ENCODE measurements around the gene OR4S2. TPM values are rescaled to one million over a fixed set of nuclear protein-coding genes. Genes with fewer than 3 reads are reported as not detected.

Gene OR4S2
- total RNA-seq, 4 donors from 2014 or later, result not detected

GRCh38 chr11:55669376-55669775 is 21.2 kb downstream of the OR4S2 start:
- DNase-seq, result no peak
- WGBS, 2 donors (ENCODE audit: low coverage in 1 of 2), result 49 to 86% methylated on average over 1 to 2 of the region's 2 CpGs
- no peaks in the 10 kb centered on the region for H3K36me3 ChIP-seq
- no peaks in the 10 kb centered on the region for H3K27me3 ChIP-seq
- intact Hi-C loops (cut with DNase I; ENCODE audit: low total_unique reads) (no loop called here), in situ Hi-C loops (cut with MboI; ENCODE audit: low pct_ligation_motif_present in 1 of 4, low pct_unique_long_range_greater_than_20kb in 1 of 4, low sequenced_read_pairs in 3 of 4) (loop anchor here in 1 of 4 donors (25.0 kb wide), 1 partner anchor 107 kb away; the partner anchor contains the start of genes OR4C15 and OR4C16)
- H3K4me1 ChIP-seq, result no peaks in the 10 kb centered on the region
- no peak overlapping the region for H3K4me3 ChIP-seq
- TF ChIP-seq POLR2AphosphoS5 (IDR thresholded peaks at IDR 0.05) (no peak), POLR2A (IDR thresholded peaks at IDR 0.05) (no peak), CTCF (IDR thresholded peaks at IDR 0.05) (no peak)
- no peak overlapping the region for H3K27ac ChIP-seq
- H3K9me3 ChIP-seq, result no peaks in the 10 kb centered on the region

GRCh38 chr11:55673860-55674259 is 25.7 kb downstream of the OR4S2 start:
- 61 to 74% methylated on average over 5 of the region's 5 CpGs for whole genome bisulfite sequencing, 2 donors (ENCODE audit: low coverage in 1 of 2)
- no peak overlapping the region for H3K27ac ChIP-seq
- no peak for DNase-seq
- H3K36me3 ChIP-seq, result no peaks in the 10 kb centered on the region
- in situ Hi-C loops (cut with MboI; ENCODE audit: low pct_ligation_motif_present in 1 of 4, low pct_unique_long_range_greater_than_20kb in 1 of 4, low sequenced_read_pairs in 3 of 4), result loop anchor here in 2 of 4 donors (10.0 to 25.0 kb wide), 2 partner anchors 61 to 112 kb away; partner anchors contain the start of genes OR4C15 (in 1 of the 2) and OR4C16 (in 1 of the 2)
- intact Hi-C loops (cut with DNase I; ENCODE audit: low total_unique reads), result no loop called here
- no peaks in the 10 kb centered on the region for H3K27me3 ChIP-seq
- no peaks in the 10 kb centered on the region for H3K4me1 ChIP-seq
- H3K4me3 ChIP-seq, result no peak overlapping the region
- no peaks in the 10 kb centered on the region for H3K9me3 ChIP-seq
- TF ChIP-seq CTCF (IDR thresholded peaks at IDR 0.05) (no peak), POLR2A (IDR thresholded peaks at IDR 0.05) (no peak), EP300 (IDR thresholded peaks at IDR 0.05; ENCODE audit: low read depth) (no peak), POLR2AphosphoS5 (IDR thresholded peaks at IDR 0.05) (no peak)

GRCh38 chr11:55697817-55698216 is 49.7 kb downstream of the OR4S2 start:
- Histone ChIP-seq H3K27ac (no peak overlapping the region), H3K27me3 (no peaks in the 10 kb centered on the region), H3K9me3 (no peaks in the 10 kb centered on the region), H3K4me1 (no peaks in the 10 kb centered on the region), H3K4me3 (no peak overlapping the region), H3K36me3 (no peaks in the 10 kb centered on the region)
- no peak for DNase-seq
- 77 to 79% methylated on average over 3 of the region's 3 CpGs for WGBS, 2 donors (ENCODE audit: low coverage in 1 of 2)
- intact Hi-C loops (cut with DNase I; ENCODE audit: low total_unique reads) (no loop called here), in situ Hi-C loops (cut with MboI; ENCODE audit: low pct_ligation_motif_present in 1 of 4, low pct_unique_long_range_greater_than_20kb in 1 of 4, low sequenced_read_pairs in 3 of 4) (loop anchor here in 1 of 4 donors (25.0 kb wide), 1 partner anchor 89 kb away; the partner anchor contains the start of gene OR5D14)
- TF ChIP-seq EP300 (IDR thresholded peaks at IDR 0.05; ENCODE audit: low read depth) (no peak), POLR2AphosphoS5 (IDR thresholded peaks at IDR 0.05) (no peak), POLR2A (IDR thresholded peaks at IDR 0.05) (no peak), CTCF (IDR thresholded peaks at IDR 0.05) (no peak)

- intact Hi-C loops (cut with DNase I; ENCODE audit: low total_unique reads), result no loop called here
- Histone ChIP-seq H3K27me3 (no peaks in the 10 kb centered on the region), H3K4me3 (no peak overlapping the region), H3K9me3 (no peaks in the 10 kb centered on the region), H3K36me3 (no peaks in the 10 kb centered on the region), H3K4me1 (no peaks in the 10 kb centered on the region), H3K27ac (no peak overlapping the region)
- 81% methylated on average over 4 of the region's 4 CpGs; no CpG with 5 or more reads in 1 of the 2 donors for WGBS, 2 donors (ENCODE audit: low coverage in 1 of 2)
- TF ChIP-seq POLR2A (IDR thresholded peaks at IDR 0.05) (no peak), POLR2AphosphoS5 (IDR thresholded peaks at IDR 0.05) (no peak), CTCF (IDR thresholded peaks at IDR 0.05) (no peak), EP300 (IDR thresholded peaks at IDR 0.05; ENCODE audit: low read depth) (no peak)
- in situ Hi-C loops (cut with MboI; ENCODE audit: low pct_ligation_motif_present in 1 of 4, low pct_unique_long_range_greater_than_20kb in 1 of 4, low sequenced_read_pairs in 3 of 4), result no loop called here
- no peak for DNase-seq
These were observed 53.3 kb downstream of the OR4S2 start for GRCh38 chr11:55701429-55701828.

Other genes with a start within 250 kb of the OR4S2 start
- gene OR4C15, start 93.9 kb upstream of the OR4S2 start, total RNA-seq, result not detected
- gene OR4C16, start 76.2 kb upstream of the OR4S2 start, total RNA-seq, result not detected
- gene OR4C11, start 40.7 kb upstream of the OR4S2 start, total RNA-seq, result not detected
- not detected for gene OR4P4, start 13.2 kb upstream of the OR4S2 start, total RNA-seq
- gene OR4C6, start 13.9 kb downstream of the OR4S2 start, total RNA-seq, result not detected
- gene OR5D13, start 125.1 kb downstream of the OR4S2 start, total RNA-seq, result not detected
- not detected for gene OR5D14, start 147.2 kb downstream of the OR4S2 start, total RNA-seq
- gene OR5L1, start 163.0 kb downstream of the OR4S2 start, total RNA-seq, result not detected
- not detected for gene OR5D18, start 171.3 kb downstream of the OR4S2 start, total RNA-seq
- not detected for gene OR5L2, start 178.9 kb downstream of the OR4S2 start, total RNA-seq
- not detected for gene OR5D16, start 190.4 kb downstream of the OR4S2 start, total RNA-seq
- gene TRIM51, start 235.0 kb downstream of the OR4S2 start, total RNA-seq, result not detected